ENCODE measurements around the gene REP15. TPM values are rescaled to one million over a fixed set of nuclear protein-coding genes. Genes with fewer than 3 reads are reported as not detected.
"Not testable (repeated sequence)": the region's sequence is repeated elsewhere in the genome, so short reads cannot be mapped to it uniquely, and the experiment has no call there.

Gene REP15
- total and polyA plus RNA-seq, 2 experiments from 2014 or later, result 0.38 to 0.89 TPM

- H3K9me3 Mint-ChIP-seq; H3K4me3 Mint-ChIP-seq; H3K4me2 ChIP-seq; H3K4me1 Mint-ChIP-seq; H4K20me1 ChIP-seq (replicated peaks; ENCODE audit: insufficient read depth); H3K36me3 Mint-ChIP-seq (ENCODE audit: low read depth); H3K27me3 Mint-ChIP-seq (ENCODE audit: insufficient read depth, low read depth, poor library complexity); H2AFZ ChIP-seq; H3K27ac Mint-ChIP-seq; H3K4me1 ChIP-seq (ENCODE audit: insufficient read depth); H3K9me2 ChIP-seq (ENCODE audit: insufficient read depth); H3K27me3 ChIP-seq (ENCODE audit: insufficient read depth); H3K79me2 ChIP-seq (replicated peaks; ENCODE audit: insufficient read depth); ATAC-seq; H3K4me3 ChIP-seq; H3F3A ChIP-seq (replicated peaks; ENCODE audit: low read depth); H3K36me3 ChIP-seq (ENCODE audit: insufficient read depth); H3K27ac ChIP-seq (ENCODE audit: low read depth); DNase-seq (ENCODE audit: low spot score): not testable (repeated sequence)
Measured at GRCh38 chr12:27655476-27655875, 40.8 kb upstream of the REP15 start.

- Histone ChIP-seq H4K20me1 (replicated peaks; ENCODE audit: insufficient read depth) (no peaks in the 10 kb centered on the region), H3K36me3 (ENCODE audit: insufficient read depth) (no peaks in the 10 kb centered on the region), H3K4me3 (no peak overlapping the region), H3F3A (replicated peaks; ENCODE audit: low read depth) (no peaks in the 10 kb centered on the region), H3K27me3 (ENCODE audit: insufficient read depth) (no peaks in the 10 kb centered on the region), H3K27ac (ENCODE audit: low read depth) (no peak overlapping the region), H3K79me2 (replicated peaks; ENCODE audit: insufficient read depth) (no peaks in the 10 kb centered on the region), H3K4me1 (ENCODE audit: insufficient read depth) (no peaks in the 10 kb centered on the region), H2AFZ (no peak overlapping the region), H3K4me2 (no peak overlapping the region), H3K9me2 (ENCODE audit: insufficient read depth) (no peaks in the 10 kb centered on the region)
- TF ChIP-seq CREB1 (CRISPR knock-in tag; IDR thresholded peaks at IDR 0.05; ENCODE audit: low read depth) (no peak), JUNB (IDR thresholded peaks at IDR 0.05; ENCODE audit: unreplicated experiment) (no peak), CTCF (conservative IDR thresholded peaks at IDR 0.05; ENCODE audit: low read depth in 2 of 2) (no peak), EZH2phosphoT487 (IDR thresholded peaks at IDR 0.05; ENCODE audit: unreplicated experiment) (no peak), NANOG (IDR thresholded peaks at IDR 0.05; ENCODE audit: borderline replicate concordance) (no peak), ETS1 (IDR thresholded peaks at IDR 0.05) (no peak), POLR2AphosphoS5 (IDR thresholded peaks at IDR 0.05; ENCODE audit: low read depth) (no peak), ZNF462 (CRISPR knock-in tag; IDR thresholded peaks at IDR 0.05) (no peak)
- DNase-seq (ENCODE audit: low spot score) (no peak), ATAC-seq (no peak)
- peaks cover 2% of the 10 kb centered on the region for H3K27me3 Mint-ChIP-seq (ENCODE audit: insufficient read depth, low read depth, poor library complexity)
- H3K9me3 Mint-ChIP-seq, result no peaks in the 10 kb centered on the region
- H3K4me3 Mint-ChIP-seq, result no peak overlapping the region
- H3K36me3 Mint-ChIP-seq (ENCODE audit: low read depth), result no peaks in the 10 kb centered on the region; the same call in 2 of the 3 replicates
- no peak overlapping the region for H3K27ac Mint-ChIP-seq
- no peaks in the 10 kb centered on the region for H3K4me1 Mint-ChIP-seq
Measured at GRCh38 chr12:27657296-27657695, 39.0 kb upstream of the REP15 start.

Data from GM23338 (cell line).